Esophagus squamous epithelium (tissue), 5 donors: ENCODE data around the gene COA8. TPM values are rescaled to one million over a fixed set of nuclear protein-coding genes. Genes with fewer than 3 reads are reported as not detected.

Experiments
- DNase-seq: peaks from one replicate; lab custom pipeline; 2025; lab: John Stamatoyannopoulos, UW
- H3K27ac ChIP-seq, 4 donors: fragments of 200-600 bp; sonication (generic); one replicate each; pipeline ENCODE4 v1.5.1; 2016 to 2019; ENCODE audit warnings: mild to moderate bottlenecking in 1 of 4
- H3K27me3 ChIP-seq, 4 donors: fragments of 200-600 bp; sonication (generic); 1 replicate in 3 of 4; 2 replicates in 1 of 4; pipeline versions ENCODE4 v1.5.1 to v1.6.0; 2017 to 2021; ENCODE audit warnings: antibody characterized with exemption in 1 of 4
- H3K36me3 ChIP-seq, 3 donors: fragments of 200-600 bp; sonication (generic); one replicate each; pipeline ENCODE4 v1.5.1; 2016 to 2019
- H3K4me1 ChIP-seq, 3 donors: fragments of 200-600 bp; sonication (generic); one replicate each; pipeline ENCODE4 v1.5.1; 2017 to 2019
- H3K4me3 ChIP-seq, 4 donors: fragments of 200-600 bp; sonication (generic); 1 replicate in 3 of 4; 2 replicates in 1 of 4; pipeline ENCODE4 v1.5.1; 2016 to 2019; ENCODE audit warnings: mild to moderate bottlenecking in 2 of 4, moderate library complexity in 1 of 4
- H3K9me3 ChIP-seq, 3 donors: fragments of 200-600 bp; sonication (generic); one replicate each; pipeline ENCODE4 v1.5.1; 2016 to 2019
- CTCF ChIP-seq, 6 experiments: fragments of 450-650 bp in 4 of 6; fragments of 200-600 bp in 2 of 6; sonication (generic) in 2 of 6; IDR thresholded peaks; one replicate each; pipeline ENCODE4 v1.5.1; 2016 to 2019; ENCODE audit warnings: antibody characterized with exemption in 6 of 6, mild to moderate bottlenecking in 4 of 6, moderate library complexity in 4 of 6
- POLR2A ChIP-seq, 4 donors: fragments of 450-650 bp; IDR thresholded peaks; one replicate each; pipeline ENCODE4 v1.6.1; 2017; ENCODE audit warnings: antibody characterized with exemption in 4 of 4, mild to moderate bottlenecking in 4 of 4, moderate library complexity in 3 of 4
- WGBS, 2 donors: methylation state at CpG; one replicate each; pipeline ENCODE4 v1.1.5; 2018; 5-methylcytosine and 5-hydroxymethylcytosine counted together
- intact Hi-C: fragments of 100-400 bp; cut with DNase I; formaldehyde crosslinking; loops from one replicate; pipeline ENCODE4 v1.15.0; 2022
- total RNA-seq, 4 donors: library from RNA; depleted of rRNA; stranded (reverse); fragments of >200 nt; gene quantifications; one replicate each; pipeline ENCODE4 v1.1.0, GENCODE V29; 2016
- donor health status: DM: yes; HTN: yes; CAD: no.

Gene COA8
- total RNA-seq, 4 donors from 2014 or later: 18.2 to 28.7 (median 22.7) TPM

GRCh38 chr14:103532216-103533136 is 30.3 kb upstream of the COA8 start:
- WGBS, 2 donors: 93% methylated on average over 3 of the region's 32 CpGs; no CpG with 5 or more reads in 1 of the 2 donors
- peak overlapping the region; percentile 58 to 81 (median 76) for H3K27ac ChIP-seq

GRCh38 chr14:103533137-103533998 is 29.4 kb upstream of the COA8 start:
- Histone ChIP-seq H3K27ac (peak overlapping the region; percentile 58 to 81 (median 76)), H3K4me1 (peaks cover 16 to 84% (median 35%) of the 10 kb centered on the region in 3 donors), H3K27me3 (no peaks in the 10 kb centered on the region), H3K4me3 (peak overlapping the region in 2 of 4 donors; percentile 13 to 28), H3K36me3 (peaks cover 0 to 58% (median 4%) of the 10 kb centered on the region in 3 donors), H3K9me3 (no peaks in the 10 kb centered on the region)
- DNase-seq: no peak
- WGBS, 2 donors: 82% methylated on average over 8 of the region's 23 CpGs; no CpG with 5 or more reads in 1 of the 2 donors
- TF ChIP-seq POLR2A (IDR thresholded peaks at IDR 0.05): no peak
- no peak for TF ChIP-seq CTCF (IDR thresholded peaks at IDR 0.05)
- intact Hi-C loops: no loop called here

More at GRCh38 chr14:103532216-103533136, 30.3 kb upstream of the COA8 start:
- no peaks in the 10 kb centered on the region for H3K27me3 ChIP-seq
- peak overlapping the region in 1 of 4 donors; percentile 0 for H3K4me3 ChIP-seq
- H3K36me3 ChIP-seq: peaks cover 0 to 58% (median 4%) of the 10 kb centered on the region in 3 donors
- no peak for DNase-seq
- peaks cover 13 to 84% (median 42%) of the 10 kb centered on the region in 3 donors for H3K4me1 ChIP-seq
- TF ChIP-seq POLR2A (IDR thresholded peaks at IDR 0.05): no peak
- no peak for TF ChIP-seq CTCF (IDR thresholded peaks at IDR 0.05)
- intact Hi-C loops: no loop called here
- no peaks in the 10 kb centered on the region for H3K9me3 ChIP-seq

GRCh38 chr14:103533999-103534575 is 28.7 kb upstream of the COA8 start:
- peaks cover 22 to 86% (median 39%) of the 10 kb centered on the region in 3 donors for H3K4me1 ChIP-seq
- intact Hi-C loops: no loop called here
- no peak overlapping the region for H3K4me3 ChIP-seq
- TF ChIP-seq POLR2A (IDR thresholded peaks at IDR 0.05): no peak
- no peak for TF ChIP-seq CTCF (IDR thresholded peaks at IDR 0.05)
- DNase-seq: no peak
- peaks cover 0 to 58% (median 4%) of the 10 kb centered on the region in 3 donors for H3K36me3 ChIP-seq
- WGBS, 2 donors: 73 to 83% methylated on average over 3 to 14 of the region's 25 CpGs
- no peaks in the 10 kb centered on the region for H3K27me3 ChIP-seq
- no peaks in the 10 kb centered on the region for H3K9me3 ChIP-seq
- H3K27ac ChIP-seq: peak overlapping the region; percentile 58 to 81 (median 76)

GRCh38 chr14:103534576-103535061 is 28.1 kb upstream of the COA8 start:
- peaks cover 20 to 86% (median 41%) of the 10 kb centered on the region in 3 donors for H3K4me1 ChIP-seq

More at GRCh38 chr14:103534576-103535061, 28.1 kb upstream of the COA8 start:
- peak overlapping the region; percentile 58 to 81 (median 76) for H3K27ac ChIP-seq
- TF ChIP-seq CTCF (IDR thresholded peaks at IDR 0.05) (no peak), POLR2A (IDR thresholded peaks at IDR 0.05) (no peak)
- no peak overlapping the region for H3K4me3 ChIP-seq
- intact Hi-C loops: no loop called here
- WGBS, 2 donors: 60 to 82% methylated on average over 1 to 2 of the region's 22 CpGs
- peaks cover 0 to 58% (median 4%) of the 10 kb centered on the region in 3 donors for H3K36me3 ChIP-seq
- no peaks in the 10 kb centered on the region for H3K9me3 ChIP-seq
- H3K27me3 ChIP-seq: no peaks in the 10 kb centered on the region
- no peak for DNase-seq
